ENCODE measurements around the gene PCDHGA3.
"Not testable (repeated sequence)": the region's sequence is repeated elsewhere in the genome, so short reads cannot be mapped to it uniquely, and the experiment has no call there.

PCDHGA3 gene

DNA sequence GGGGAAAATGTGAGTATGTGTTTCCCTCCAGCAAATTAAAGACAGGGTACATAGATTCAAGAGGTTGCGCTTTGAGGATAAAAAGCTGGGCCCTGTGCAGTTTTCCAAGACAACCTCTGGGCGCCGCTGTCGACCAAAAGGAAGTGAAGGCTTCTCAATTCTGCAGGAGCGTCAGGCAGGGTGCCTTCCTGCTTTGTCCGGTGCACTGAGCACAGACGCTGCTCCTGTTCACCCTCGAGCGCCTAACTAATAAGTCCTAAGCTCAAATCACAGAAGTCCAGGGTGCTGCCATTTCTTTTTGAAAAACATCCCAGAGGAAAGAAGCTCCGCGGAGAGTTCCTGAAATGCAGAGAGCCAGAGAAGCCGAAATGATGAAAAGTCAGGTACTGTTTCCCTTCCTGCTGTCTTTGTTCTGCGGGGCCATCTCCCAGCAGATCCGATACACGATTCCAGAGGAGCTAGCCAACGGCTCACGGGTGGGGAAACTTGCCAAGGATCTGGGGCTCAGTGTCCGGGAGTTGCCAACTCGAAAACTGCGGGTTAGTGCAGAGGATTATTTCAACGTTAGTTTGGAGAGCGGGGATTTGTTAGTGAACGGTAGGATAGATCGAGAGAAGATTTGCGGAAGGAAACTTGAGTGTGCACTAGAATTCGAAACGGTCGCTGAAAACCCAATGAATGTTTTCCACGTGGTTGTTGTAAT lies 6.4 kb downstream of the PCDHGA3 start, which contains the start of gene PCDHGB1:
Gene PCDHGB1 (plus strand): TSS at position 183 of the 703 bp plus-strand sequence. CDS start 162 bp downstream, at position 345.
- DNase-seq = peak; percentile 53

DNA sequence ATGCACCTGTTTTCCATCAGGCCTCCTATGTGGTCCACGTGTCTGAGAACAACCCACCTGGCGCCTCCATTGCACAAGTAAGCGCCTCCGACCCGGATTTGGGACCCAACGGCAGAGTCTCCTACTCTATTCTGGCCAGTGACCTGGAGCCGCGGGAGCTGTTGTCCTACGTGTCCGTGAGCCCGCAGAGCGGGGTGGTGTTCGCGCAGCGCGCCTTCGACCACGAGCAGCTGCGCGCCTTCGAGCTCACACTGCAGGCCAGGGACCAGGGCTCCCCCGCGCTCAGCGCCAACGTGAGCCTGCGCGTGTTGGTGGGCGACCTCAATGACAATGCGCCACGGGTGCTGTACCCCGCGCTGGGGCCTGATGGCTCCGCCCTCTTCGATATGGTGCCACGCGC lies 8.0 kb downstream of the PCDHGA3 start:
- no peak for DNase-seq

- no peak for DNase-seq
Measured at GRCh38 chr5:141354900-141355469, 11.4 kb downstream of the PCDHGA3 start, which contains the start of gene PCDHGA4. Gene PCDHGA4 (plus strand): TSS chr5:141355021. CDS start chr5:141355108, 87 bp downstream.

DNA sequence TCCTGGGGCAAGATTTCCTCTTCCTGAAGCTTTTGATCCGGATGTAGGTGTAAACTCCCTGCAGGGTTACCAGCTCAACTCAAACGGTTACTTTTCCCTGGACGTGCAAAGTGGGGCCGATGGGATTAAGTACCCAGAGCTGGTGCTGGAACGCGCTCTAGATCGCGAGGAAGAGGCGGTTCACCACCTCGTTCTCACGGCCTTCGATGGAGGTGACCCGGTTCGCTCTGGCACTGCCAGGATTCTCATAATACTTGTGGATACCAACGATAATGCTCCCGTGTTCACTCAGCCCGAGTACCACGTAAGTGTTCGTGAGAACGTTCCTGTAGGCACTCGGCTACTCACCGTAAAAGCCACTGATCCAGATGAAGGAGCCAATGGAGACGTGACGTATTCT lies 12.0 kb downstream of the PCDHGA3 start:
- DNase-seq = no peak

DNA sequence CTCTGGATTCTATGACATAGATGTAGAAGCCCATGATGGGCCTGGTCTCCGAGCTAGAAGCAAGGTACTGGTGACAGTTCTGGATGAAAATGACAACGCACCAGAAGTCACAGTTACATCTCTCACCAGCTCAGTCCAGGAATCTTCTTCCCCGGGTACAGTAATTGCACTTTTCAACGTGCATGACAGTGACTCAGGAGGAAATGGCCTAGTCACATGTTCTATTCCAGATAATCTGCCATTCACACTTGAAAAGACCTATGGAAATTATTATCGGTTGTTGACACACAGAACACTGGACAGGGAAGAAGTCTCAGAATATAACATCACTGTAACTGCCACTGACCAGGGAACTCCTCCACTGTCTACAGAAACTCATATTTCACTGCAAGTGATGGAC lies 12.5 kb downstream of the PCDHGA3 start:
- no peak for DNase-seq

DNA sequence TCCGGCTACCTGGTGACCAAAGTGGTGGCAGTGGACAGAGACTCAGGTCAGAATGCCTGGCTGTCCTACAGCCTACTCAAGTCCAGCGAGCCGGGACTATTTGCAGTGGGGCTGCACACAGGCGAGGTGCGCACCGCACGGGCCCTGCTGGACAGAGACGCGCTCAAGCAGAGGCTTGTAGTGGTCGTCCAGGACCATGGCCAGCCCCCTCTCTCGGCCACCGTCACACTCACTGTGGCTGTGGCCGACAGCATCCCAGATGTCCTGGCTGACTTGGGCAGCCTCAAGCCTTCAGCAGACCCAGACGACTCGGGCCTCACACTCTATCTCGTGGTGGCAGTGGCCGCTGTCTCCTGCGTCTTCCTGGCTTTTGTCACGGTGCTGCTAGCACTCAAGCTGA lies 13.3 kb downstream of the PCDHGA3 start:
- DNase-seq = no peak

DNA sequence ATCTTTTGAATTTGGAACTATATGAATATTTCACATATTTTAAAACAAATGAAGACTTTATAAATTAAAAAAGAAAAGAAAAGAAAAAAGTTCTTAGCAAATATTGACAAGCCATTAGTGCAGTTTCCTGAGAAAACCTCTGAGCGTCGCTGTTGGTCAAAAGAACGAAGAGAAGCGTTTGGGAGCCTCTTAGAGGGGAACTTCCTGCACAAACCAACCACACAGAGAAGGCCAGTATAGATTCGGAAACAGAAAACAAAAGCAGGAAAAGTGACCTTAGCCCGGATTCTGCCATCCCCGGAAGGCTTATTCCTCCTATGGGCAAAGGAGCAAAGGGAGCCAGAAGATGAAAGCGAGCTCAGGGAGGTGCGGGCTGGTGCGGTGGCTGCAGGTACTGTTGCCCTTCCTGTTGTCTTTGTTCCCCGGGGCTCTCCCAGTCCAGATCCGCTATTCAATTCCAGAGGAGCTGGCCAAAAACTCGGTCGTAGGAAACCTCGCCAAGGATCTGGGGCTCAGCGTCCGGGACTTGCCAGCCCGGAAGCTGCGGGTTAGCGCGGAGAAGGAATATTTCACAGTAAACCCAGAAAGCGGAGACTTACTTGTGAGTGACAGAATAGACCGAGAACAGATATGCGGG lies 16.3 kb downstream of the PCDHGA3 start, which contains the start of gene PCDHGB2:
Gene PCDHGB2 (plus strand): TSS at position 205 of the 637 bp plus-strand sequence. CDS start 142 bp downstream, at position 347.
- peak; percentile 43 for DNase-seq

GRCh38 chr5:141360685-141361084 lies 17.1 kb downstream of the PCDHGA3 start:
- no peak for DNase-seq

DNA sequence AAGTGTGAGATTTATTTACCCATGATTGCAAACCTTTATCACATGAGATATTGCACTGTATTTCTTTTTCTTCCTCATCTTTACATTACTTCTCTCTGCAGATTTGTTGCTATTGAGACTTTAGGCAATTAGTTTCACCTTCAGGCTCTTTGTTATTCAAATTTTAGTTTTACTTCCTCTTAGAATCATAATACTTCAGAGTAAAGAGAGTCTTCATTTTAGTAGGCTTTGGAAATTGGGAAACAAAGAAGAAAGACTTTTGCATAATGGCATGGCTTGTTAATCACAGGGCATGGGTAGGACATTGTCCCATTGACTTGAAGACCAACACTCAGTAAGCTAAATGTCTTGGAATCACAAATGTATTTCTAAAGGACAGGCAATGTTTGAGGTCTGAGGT lies 19.1 kb downstream of the PCDHGA3 start:
- no peak for DNase-seq

GRCh38 chr5:141363952-141364660 lies 20.5 kb downstream of the PCDHGA3 start, which contains the start of gene PCDHGA5:
Gene PCDHGA5 (plus strand): TSS chr5:141364162. CDS start chr5:141364331, 169 bp downstream.
- DNase-seq = peak; percentile 35

- DNase-seq = no peak
Measured at GRCh38 chr5:141366016-141366896, 22.6 kb downstream of the PCDHGA3 start.

- DNase-seq = peak; percentile 69
Measured at GRCh38 chr5:141369994-141370848, 26.6 kb downstream of the PCDHGA3 start, which contains the start of gene PCDHGB3. Gene PCDHGB3 (plus strand): TSS chr5:141370242. CDS start chr5:141370395, 153 bp downstream.

DNA sequence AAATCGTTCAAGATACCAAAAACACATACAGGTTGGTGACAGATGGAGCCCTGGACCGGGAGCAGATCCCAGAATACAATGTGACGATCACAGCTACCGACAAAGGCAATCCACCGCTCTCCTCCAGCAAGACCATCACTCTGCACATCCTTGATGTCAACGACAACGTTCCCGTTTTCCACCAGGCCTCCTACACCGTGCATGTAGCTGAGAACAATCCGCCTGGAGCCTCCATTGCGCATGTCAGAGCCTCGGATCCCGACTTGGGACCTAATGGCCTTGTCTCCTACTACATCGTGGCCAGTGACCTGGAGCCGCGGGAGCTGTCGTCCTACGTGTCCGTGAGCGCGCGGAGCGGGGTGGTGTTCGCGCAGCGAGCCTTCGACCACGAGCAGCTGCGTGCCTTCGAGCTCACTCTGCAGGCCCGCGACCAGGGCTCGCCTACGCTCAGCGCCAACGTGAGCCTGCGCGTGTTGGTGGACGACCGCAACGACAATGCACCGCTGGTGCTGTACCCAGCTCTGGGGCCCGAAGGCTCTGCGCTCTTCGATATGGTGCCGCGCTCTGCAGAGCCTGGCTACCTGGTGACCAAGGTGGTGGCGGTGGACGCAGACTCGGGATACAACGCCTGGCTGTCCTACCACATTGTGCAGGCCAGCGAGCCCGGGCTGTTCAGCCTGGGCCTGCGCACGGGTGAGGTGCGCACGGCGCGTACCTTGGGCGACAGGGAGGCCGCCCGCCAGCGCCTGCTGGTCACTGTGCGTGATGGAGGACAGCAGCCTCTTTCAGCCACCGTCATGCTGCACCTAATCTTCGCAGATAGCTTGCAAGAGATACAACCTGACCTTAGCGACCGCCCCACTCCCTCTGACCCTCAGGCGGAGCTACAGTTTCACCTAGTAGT lies 28.2 kb downstream of the PCDHGA3 start:
- no peak for DNase-seq

GRCh38 chr5:141373673-141374317 lies 30.2 kb downstream of the PCDHGA3 start, which contains the start of gene PCDHGA6:
Gene PCDHGA6 (plus strand): TSS chr5:141373891. CDS start chr5:141374084, 193 bp downstream.
- DNase-seq = peak; percentile 46

- DNase-seq = no peak
Measured at GRCh38 chr5:141374627-141375026, 31.0 kb downstream of the PCDHGA3 start.

DNA sequence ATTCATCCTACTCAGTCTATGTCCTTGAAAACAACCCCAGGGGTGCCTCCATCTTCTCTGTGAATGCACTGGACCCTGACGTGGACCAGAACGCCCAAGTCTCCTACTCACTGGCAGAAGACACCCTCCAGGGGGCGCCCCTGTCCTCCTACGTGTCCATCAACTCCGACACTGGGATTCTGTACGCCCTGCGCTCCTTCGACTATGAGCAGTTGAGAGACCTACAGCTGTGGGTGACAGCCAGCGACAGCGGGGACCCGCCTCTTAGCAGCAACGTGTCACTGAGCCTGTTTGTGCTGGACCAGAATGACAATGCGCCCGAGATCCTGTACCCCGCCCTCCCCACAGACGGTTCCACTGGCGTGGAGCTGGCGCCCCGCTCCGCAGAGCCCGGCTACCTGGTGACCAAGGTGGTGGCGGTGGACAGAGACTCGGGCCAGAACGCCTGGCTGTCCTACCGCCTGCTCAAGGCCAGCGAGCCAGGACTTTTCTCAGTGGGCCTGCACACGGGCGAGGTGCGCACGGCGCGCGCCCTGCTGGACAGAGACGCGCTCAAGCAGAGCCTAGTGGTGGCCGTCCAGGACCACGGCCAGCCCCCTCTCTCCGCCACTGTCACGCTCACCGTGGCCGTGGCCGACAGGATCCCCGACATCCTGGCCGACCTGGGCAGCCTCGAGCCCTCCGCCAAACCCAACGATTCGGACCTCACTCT lies 32.0 kb downstream of the PCDHGA3 start:
- not testable (repeated sequence) for DNase-seq

DNA sequence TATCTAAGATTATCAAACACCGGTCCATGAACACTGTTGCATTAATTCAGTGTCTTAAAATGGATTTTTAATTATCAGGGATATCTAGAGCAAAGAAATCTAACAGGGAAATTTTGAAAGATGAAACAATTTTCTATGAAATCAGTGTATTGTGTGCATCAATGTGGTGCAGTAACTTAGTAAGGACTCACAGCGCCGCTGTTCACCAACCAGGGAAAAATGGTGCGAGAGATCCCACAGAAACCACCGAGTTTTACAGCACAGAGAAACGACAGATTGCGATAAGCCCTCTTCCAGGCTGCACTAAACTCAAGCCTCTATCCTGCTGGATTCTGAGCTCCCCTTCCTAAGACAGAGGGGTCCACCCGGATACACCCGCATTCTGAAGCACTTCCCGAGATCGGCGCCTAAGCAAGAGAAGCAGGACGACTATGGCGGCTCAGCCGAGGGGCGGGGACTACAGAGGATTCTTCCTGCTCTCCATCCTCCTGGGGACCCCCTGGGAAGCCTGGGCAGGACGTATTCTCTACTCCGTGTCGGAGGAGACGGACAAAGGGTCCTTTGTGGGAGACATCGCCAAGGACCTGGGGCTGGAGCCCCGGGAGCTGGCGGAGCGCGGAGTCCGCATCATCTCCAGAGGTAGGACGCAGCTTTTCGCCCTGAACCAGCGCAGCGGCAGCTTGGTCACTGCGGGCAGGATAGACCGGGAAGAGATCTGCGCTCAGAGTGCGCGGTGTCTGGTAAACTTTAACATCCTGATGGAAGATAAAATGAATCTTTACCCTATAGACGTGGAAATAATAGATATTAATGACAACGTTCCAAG lies 39.1 kb downstream of the PCDHGA3 start, which contains the start of gene PCDHGA7:
Gene PCDHGA7 (plus strand): TSS at position 274 of the 826 bp plus-strand sequence. CDS start 158 bp downstream, at position 432.
- DNase-seq = peak; percentile 52

Measured in fibroblast of skin of right biceps (primary cell).